ENCODE results near the gene SLC44A2. TPM values are rescaled to one million over a fixed set of nuclear protein-coding genes. Genes with fewer than 3 reads are reported as not detected.

Gene SLC44A2
- total RNA-seq, 6 experiments from 2014 or later, result 156 to 190 (median 166) TPM

DNA sequence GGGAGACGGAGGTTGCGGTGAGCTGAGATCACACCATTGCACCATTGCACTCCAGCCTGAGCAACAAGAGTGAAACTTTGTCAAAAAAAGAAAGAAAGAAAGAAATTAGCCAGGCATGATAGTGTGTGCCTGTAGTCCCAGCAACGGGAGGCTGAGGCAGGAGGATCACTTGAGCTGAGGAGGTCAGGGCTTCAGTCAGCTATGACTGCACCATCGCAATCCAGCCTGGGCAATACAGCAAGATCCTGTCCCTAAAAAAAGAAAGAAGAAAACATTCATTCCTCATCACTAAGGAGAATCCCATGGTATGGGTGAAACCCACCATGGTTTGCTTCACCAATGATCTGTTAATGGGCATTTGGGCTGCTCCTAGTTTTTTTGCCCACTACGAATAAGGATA is 25.2 kb upstream of the SLC44A2 start:
- Mint-ChIP-seq H3K27ac (no peak overlapping the region), H3K4me1 (ENCODE audit: low read depth) (peaks cover 19% of the 10 kb centered on the region), H3K27me3 (ENCODE audit: insufficient read depth) (peaks cover 18% of the 10 kb centered on the region), H3K4me3 (no peak overlapping the region), H3K36me3 (ENCODE audit: low read depth) (0 out of 2 replicates have a peak, but pooled peaks cover 4% of the 10 kb centered on the region), H3K9me3 (no peaks in the 10 kb centered on the region)
- DNase-seq, result no peak
- TF ChIP-seq, protein P1, sequence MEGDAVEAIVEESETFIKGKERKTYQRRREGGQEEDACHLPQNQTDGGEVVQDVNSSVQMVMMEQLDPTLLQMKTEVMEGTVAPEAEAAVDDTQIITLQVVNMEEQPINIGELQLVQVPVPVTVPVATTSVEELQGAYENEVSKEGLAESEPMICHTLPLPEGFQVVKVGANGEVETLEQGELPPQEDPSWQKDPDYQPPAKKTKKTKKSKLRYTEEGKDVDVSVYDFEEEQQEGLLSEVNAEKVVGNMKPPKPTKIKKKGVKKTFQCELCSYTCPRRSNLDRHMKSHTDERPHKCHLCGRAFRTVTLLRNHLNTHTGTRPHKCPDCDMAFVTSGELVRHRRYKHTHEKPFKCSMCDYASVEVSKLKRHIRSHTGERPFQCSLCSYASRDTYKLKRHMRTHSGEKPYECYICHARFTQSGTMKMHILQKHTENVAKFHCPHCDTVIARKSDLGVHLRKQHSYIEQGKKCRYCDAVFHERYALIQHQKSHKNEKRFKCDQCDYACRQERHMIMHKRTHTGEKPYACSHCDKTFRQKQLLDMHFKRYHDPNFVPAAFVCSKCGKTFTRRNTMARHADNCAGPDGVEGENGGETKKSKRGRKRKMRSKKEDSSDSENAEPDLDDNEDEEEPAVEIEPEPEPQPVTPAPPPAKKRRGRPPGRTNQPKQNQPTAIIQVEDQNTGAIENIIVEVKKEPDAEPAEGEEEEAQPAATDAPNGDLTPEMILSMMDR (IDR thresholded peaks at IDR 0.05), result no peak

DNA sequence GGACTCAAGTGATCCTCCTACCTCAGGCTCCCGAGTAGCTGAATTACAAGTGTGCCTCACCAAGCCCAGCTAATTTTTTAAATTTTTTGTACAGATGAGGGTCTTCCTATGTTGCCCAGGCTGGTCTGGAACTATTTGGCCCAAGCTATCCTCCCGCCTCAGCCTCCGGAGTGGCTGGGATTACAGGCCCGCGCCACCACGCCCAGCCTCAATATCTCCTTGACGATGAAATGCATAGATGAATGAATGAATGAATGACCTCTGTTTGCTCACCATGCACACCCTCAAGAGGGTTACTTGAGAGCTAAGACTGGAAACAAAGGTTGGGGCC is 23.4 kb upstream of the SLC44A2 start:
- peaks cover 19% of the 10 kb centered on the region for H3K4me1 Mint-ChIP-seq (ENCODE audit: low read depth)
- DNase-seq, result no peak
- TF ChIP-seq, protein P1 (IDR thresholded peaks at IDR 0.05), result no peak
- H3K9me3 Mint-ChIP-seq, result no peaks in the 10 kb centered on the region
- H3K27me3 Mint-ChIP-seq (ENCODE audit: insufficient read depth), result peaks cover 8% of the 10 kb centered on the region
- 0 out of 2 replicates have a peak, but pooled peaks cover 4% of the 10 kb centered on the region for H3K36me3 Mint-ChIP-seq (ENCODE audit: low read depth)
- H3K27ac Mint-ChIP-seq, result no peak overlapping the region
- H3K4me3 Mint-ChIP-seq, result peak overlapping the region; percentile 62

DNA sequence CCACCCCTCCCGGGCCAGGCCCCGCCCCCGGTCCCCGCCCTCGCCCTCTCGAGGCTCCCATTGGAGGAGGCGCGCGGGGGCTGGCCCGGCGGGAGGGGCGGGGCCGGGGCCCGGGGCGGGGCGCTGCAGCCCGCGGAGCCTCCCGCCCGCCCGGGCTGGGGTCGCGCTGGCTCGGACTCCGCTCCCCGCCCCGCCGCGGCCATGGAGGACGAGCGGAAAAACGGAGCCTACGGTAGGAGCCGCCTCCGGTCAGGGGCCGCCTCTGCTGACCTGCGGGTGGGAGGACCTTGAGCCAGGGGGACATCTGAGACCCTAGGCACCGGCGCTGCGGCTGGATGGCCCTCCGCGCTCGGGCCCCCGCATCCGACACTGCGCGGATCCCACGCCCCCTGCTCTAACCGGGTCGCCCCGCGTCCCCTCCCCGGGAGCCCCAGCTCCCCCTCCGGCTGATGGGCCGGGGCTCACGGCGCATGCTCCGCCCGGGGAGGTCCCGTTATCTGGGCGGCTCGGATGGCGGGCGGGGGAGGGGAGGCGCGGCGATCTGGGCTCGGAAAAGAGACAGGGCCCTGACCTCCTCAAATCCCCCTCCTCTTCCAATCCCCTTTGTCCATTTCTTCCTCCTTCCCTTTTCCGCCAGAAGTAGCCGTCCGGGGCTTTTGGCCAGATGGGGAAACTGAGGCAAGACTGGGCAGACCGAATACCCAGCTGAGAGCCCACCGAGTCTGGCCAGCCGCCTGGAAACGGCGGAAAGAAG is 22.8 kb upstream of the SLC44A2 start:
- TF ChIP-seq, protein P1 (IDR thresholded peaks at IDR 0.05), result no peak

DNA sequence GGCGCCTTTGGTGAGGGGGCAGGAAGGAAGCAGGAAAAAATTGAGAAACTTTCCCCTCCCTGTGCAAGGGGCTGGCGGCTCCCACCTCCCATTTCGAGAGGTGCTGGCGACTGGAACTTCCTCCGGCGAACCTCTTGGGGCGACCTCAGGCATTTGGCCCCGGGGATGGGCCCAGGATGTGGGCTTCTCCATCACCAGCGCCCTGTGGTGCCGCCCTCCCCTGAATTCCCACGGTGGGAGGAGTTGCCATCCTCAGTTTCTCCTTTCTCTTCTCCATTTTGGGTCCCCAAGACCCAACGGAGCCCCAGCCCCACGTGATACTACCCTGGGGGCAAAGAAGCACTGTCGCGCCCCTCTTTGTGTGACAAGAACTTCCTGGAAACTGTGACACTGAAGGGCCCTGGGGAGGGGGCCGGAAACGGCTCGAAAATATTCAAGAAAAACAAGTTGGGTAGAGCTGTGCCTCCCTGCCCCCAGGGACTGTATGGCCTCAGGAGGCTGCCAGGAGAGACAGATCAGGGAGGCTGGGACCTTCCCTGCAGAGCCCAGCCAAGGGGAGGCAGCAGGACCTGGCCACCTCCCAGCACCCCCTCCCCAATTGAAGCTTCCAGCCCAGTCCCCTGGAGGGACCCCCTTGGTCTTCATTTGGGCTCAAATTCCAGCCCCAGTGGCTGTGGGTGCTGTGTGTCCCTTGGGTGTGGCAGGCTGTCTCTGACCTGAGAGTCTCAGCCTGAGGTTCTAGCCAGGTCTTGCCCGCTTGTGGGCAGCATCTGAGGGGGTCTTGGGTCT is 22.1 kb upstream of the SLC44A2 start:
- DNase-seq, result no peak
- TF ChIP-seq, protein P1 (IDR thresholded peaks at IDR 0.05), result no peak; the same call in 1 of the 2 replicates
- peaks cover 19% of the 10 kb centered on the region for H3K4me1 Mint-ChIP-seq (ENCODE audit: low read depth)
- H3K27me3 Mint-ChIP-seq (ENCODE audit: insufficient read depth), result peaks cover 7% of the 10 kb centered on the region
- 0 out of 2 replicates have a peak, but pooled peaks cover 4% of the 10 kb centered on the region for H3K36me3 Mint-ChIP-seq (ENCODE audit: low read depth)
- H3K9me3 Mint-ChIP-seq, result no peaks in the 10 kb centered on the region
- H3K4me3 Mint-ChIP-seq, result peak overlapping the region; percentile 86
- H3K27ac Mint-ChIP-seq, result peak overlapping the region; percentile 66

More for the DNA sequence above, 22.8 kb upstream of the SLC44A2 start:
- DNase-seq, result peak; percentile 24
- peak overlapping the region; percentile 66 for H3K27ac Mint-ChIP-seq
- H3K36me3 Mint-ChIP-seq (ENCODE audit: low read depth), result 0 out of 2 replicates have a peak, but pooled peaks cover 4% of the 10 kb centered on the region
- H3K27me3 Mint-ChIP-seq (ENCODE audit: insufficient read depth), result peaks cover 8% of the 10 kb centered on the region
- peak overlapping the region; percentile 86 for H3K4me3 Mint-ChIP-seq
- no peaks in the 10 kb centered on the region for H3K9me3 Mint-ChIP-seq
- peaks cover 19% of the 10 kb centered on the region for H3K4me1 Mint-ChIP-seq (ENCODE audit: low read depth)

DNA sequence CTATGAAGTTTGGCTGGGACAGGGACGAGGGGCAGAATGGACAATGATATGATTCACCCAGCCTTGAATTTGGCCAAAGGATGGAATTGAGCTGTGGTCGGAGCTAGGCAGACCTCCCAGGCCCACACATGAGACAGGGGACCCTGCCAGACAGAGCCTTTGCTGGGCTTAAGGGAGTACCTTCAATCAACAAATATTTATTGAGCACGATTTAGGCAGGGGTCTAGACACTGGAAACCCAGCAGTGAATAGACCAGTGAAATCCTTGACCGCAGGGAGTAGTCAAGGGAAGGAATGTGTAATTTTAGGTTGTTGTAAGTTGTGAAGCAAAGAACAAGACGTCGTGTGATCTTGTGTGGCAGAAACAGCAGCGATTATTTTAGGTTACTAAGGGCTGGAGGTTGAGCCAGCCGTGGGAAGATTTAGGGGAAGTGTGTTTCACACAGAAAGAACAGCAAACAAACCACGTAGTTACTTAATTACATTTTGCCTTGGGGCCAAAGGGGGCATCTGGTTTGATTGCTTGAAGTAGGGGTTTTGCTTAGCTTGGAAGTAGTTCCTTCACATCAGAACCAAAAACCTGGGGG is 21.4 kb upstream of the SLC44A2 start:
- peaks cover 3% of the 10 kb centered on the region; the same call in 1 of the 2 replicates for H3K27me3 Mint-ChIP-seq (ENCODE audit: insufficient read depth)
- peaks cover 19% of the 10 kb centered on the region for H3K4me1 Mint-ChIP-seq (ENCODE audit: low read depth)
- TF ChIP-seq, protein P1 (IDR thresholded peaks at IDR 0.05), result no peak
- DNase-seq, result no peak
- peak overlapping the region; percentile 86 for H3K4me3 Mint-ChIP-seq
- 0 out of 2 replicates have a peak, but pooled peaks cover 4% of the 10 kb centered on the region for H3K36me3 Mint-ChIP-seq (ENCODE audit: low read depth)
- H3K9me3 Mint-ChIP-seq, result no peaks in the 10 kb centered on the region
- peak overlapping the region; percentile 66 for H3K27ac Mint-ChIP-seq
